Activated CD4-positive, alpha-beta memory T cell treated with anti-CD3 and anti-CD28 coated beads for 36 hours (primary cell): Measurements from ENCODE around the gene TOX2. TPM values are rescaled to one million over a fixed set of nuclear protein-coding genes. Genes with fewer than 3 reads are reported as not detected.

Source experiments
- CTCF ChIA-PET: fragments of 350-600 bp; sonication (Branson Sonifier 250); formaldehyde crosslinking; loops from one replicate; lab custom pipeline; 2021; ENCODE audit warnings: antibody characterized with exemption, inconsistent platforms; lab: Charles Lee
- POLR2A ChIA-PET: fragments of 350-600 bp; sonication (Branson Sonifier 250); formaldehyde crosslinking; loops from one replicate; lab custom pipeline; 2021; ENCODE audit warnings: antibody characterized with exemption; lab: Charles Lee
- DNase-seq: peaks from one replicate; pipeline ENCODE4 v3.0.0-alpha.2; 2020
- H3K27ac Mint-ChIP-seq: one replicate; pipeline ENCODE4 v1.8.0; 2021; ENCODE audit warnings: mixed read lengths
- H3K27me3 Mint-ChIP-seq: one replicate; pipeline ENCODE4 v1.8.0; 2021; ENCODE audit warnings: mixed read lengths
- H3K36me3 Mint-ChIP-seq: one replicate; pipeline ENCODE4 v1.8.0; 2021; ENCODE audit warnings: mixed read lengths
- H3K4me1 Mint-ChIP-seq: one replicate; pipeline ENCODE4 v1.8.0; 2021; ENCODE audit warnings: low read depth, mixed read lengths
- H3K4me3 Mint-ChIP-seq: one replicate; pipeline ENCODE4 v1.8.0; 2021; ENCODE audit warnings: mild to moderate bottlenecking, mixed read lengths
- H3K9me3 Mint-ChIP-seq: one replicate; pipeline ENCODE4 v1.8.0; 2021; ENCODE audit warnings: mixed read lengths
- intact Hi-C: fragments of 100-400 bp; cut with micrococcal nuclease; formaldehyde crosslinking; loops from one replicate; pipeline ENCODE4 v1.15.1; 2023
- total RNA-seq, 2 experiments: library from RNA; stranded (reverse); gene quantifications; one replicate each; pipeline ENCODE4 v1.2.3, GENCODE V29; 2021

Gene TOX2
- total RNA-seq, 2 experiments from 2014 or later: 2.2 to 2.5 TPM

GRCh38 chr20:43916881-43917371, 2.3 kb downstream of the TOX2 start:
- CTCF ChIA-PET: no interaction called here
- peaks cover 36% of the 10 kb centered on the region for H3K4me1 Mint-ChIP-seq
- peaks cover 13% of the 10 kb centered on the region for H3K36me3 Mint-ChIP-seq
- POLR2A ChIA-PET: interaction anchor here (0.9 kb wide), 1 partner anchor 26 kb away, joined by 3 read pairs; no protein-coding TSS in a partner anchor
- peaks cover 14% of the 10 kb centered on the region for H3K9me3 Mint-ChIP-seq
- DNase-seq: no peak
- H3K4me3 Mint-ChIP-seq: peak overlapping the region; percentile 65
- peaks cover 52% of the 10 kb centered on the region for H3K27me3 Mint-ChIP-seq
- no peak overlapping the region for H3K27ac Mint-ChIP-seq
- intact Hi-C loops: loop anchor here (10.0 kb wide), 1 partner anchor 158 kb away; no protein-coding TSS in a partner anchor

DNA sequence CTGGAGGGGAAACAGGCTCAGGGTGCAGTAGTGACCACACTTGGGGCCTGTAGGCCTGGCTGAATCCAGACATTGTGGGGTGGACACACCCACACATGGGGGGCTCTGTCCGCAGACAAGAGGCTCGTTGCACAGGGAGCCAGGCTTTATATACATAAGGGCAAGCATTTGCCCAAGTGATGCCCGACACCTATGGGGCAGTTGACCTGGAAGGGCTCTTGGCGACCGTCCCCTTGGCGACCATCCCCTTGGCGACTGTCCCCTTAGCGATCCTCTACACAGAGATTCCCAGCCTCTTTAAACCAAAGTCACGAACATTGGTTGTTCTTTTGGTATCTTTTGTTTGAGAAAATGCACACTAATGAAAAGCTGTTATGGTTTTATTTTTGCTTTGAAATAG, 2.7 kb downstream of the TOX2 start:
- intact Hi-C loops: loop anchor here (10.0 kb wide), 1 partner anchor 157 kb away; no protein-coding TSS in a partner anchor
- Mint-ChIP-seq H3K9me3 (peaks cover 12% of the 10 kb centered on the region), H3K4me3 (no peak overlapping the region), H3K27ac (no peak overlapping the region), H3K36me3 (peaks cover 13% of the 10 kb centered on the region), H3K4me1 (peaks cover 38% of the 10 kb centered on the region), H3K27me3 (peaks cover 54% of the 10 kb centered on the region)
- POLR2A ChIA-PET: no interaction called here
- CTCF ChIA-PET: no interaction called here
- no peak for DNase-seq

- intact Hi-C loops: loop anchor here (10.0 kb wide), 1 partner anchor 155 kb away; no protein-coding TSS in a partner anchor
- Mint-ChIP-seq H3K4me3 (no peak overlapping the region), H3K36me3 (peaks cover 9% of the 10 kb centered on the region), H3K4me1 (peaks cover 49% of the 10 kb centered on the region), H3K27ac (no peak overlapping the region), H3K9me3 (no peaks in the 10 kb centered on the region), H3K27me3 (peaks cover 54% of the 10 kb centered on the region)
- ChIA-PET POLR2A (no interaction called here), CTCF (interaction anchor here (0.7 to 0.9 kb wide), 2 partner anchors 22 to 66 kb away, joined by 3 read pairs; no protein-coding TSS in a partner anchor)
- no peak for DNase-seq
Observed at GRCh38 chr20:43919686-43920403, 5.2 kb downstream of the TOX2 start.

DNA sequence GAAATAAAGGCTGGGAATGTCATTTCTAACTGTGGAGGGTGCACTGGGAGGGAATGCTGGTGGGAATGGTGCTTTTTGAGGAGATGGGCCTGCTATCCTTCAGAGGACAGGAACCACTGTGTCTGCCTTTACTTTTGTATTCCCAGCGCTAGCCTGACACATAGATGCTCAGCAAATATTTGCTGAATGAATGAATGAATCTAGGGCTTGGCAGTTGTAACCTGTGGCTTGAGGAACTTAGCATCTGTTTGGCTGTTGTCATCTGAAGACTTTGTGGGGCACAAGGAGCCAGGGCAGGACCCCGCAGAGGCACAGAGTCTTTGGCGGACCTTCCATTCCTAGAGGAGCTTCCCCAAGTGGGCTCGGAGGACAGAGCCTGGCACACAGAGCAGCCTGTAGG, 6.1 kb downstream of the TOX2 start:
- intact Hi-C loops: no loop called here
- Mint-ChIP-seq H3K9me3 (no peaks in the 10 kb centered on the region), H3K27ac (no peak overlapping the region), H3K4me1 (peaks cover 50% of the 10 kb centered on the region), H3K4me3 (no peak overlapping the region), H3K36me3 (peaks cover 4% of the 10 kb centered on the region), H3K27me3 (peaks cover 48% of the 10 kb centered on the region)
- DNase-seq: no peak
- ChIA-PET POLR2A (no interaction called here), CTCF (interaction anchor here (0.9 kb wide), 1 partner anchor 20 kb away, joined by 3 read pairs; no protein-coding TSS in a partner anchor)

DNA sequence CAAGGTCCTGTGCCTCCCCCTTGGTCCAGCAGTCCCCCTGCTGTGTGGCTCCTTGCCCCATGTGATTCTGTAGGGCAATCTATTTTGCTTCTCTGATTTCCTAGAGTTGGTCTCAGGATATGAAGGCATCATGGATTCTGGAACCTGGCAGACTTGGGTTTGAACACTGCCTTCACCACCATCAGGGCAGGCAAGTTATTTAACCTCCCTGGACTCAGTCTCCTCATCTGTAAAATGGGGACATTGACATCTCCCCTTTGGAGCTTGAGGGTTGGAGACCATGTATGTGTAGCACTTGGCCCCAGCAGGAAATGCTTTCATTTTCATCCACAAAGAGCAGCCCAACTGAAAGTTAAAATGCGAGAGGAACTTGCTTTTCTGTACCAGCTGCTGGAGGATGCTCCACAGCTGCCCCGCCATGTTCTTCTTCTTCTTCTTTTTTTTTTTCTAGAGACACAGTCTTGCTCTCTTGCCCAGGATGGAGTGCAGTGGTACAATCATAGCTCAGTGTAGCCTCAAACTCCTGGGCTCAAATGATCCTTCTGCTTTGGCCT, 6.7 kb downstream of the TOX2 start:
- H3K4me1 Mint-ChIP-seq: peaks cover 51% of the 10 kb centered on the region
- POLR2A ChIA-PET: no interaction called here
- peaks cover 50% of the 10 kb centered on the region for H3K27me3 Mint-ChIP-seq
- H3K9me3 Mint-ChIP-seq: no peaks in the 10 kb centered on the region
- peaks cover 4% of the 10 kb centered on the region for H3K36me3 Mint-ChIP-seq
- H3K4me3 Mint-ChIP-seq: no peak overlapping the region
- DNase-seq: no peak
- intact Hi-C loops: no loop called here
- H3K27ac Mint-ChIP-seq: no peak overlapping the region
- CTCF ChIA-PET: interaction anchor here (0.8 to 0.9 kb wide), 2 partner anchors 19 to 171 kb away, joined by 3 to 4 read pairs; no protein-coding TSS in a partner anchor

- Mint-ChIP-seq H3K4me1 (peaks cover 47% of the 10 kb centered on the region), H3K9me3 (no peaks in the 10 kb centered on the region), H3K27ac (no peak overlapping the region), H3K27me3 (peaks cover 46% of the 10 kb centered on the region), H3K4me3 (no peak overlapping the region), H3K36me3 (peaks cover 4% of the 10 kb centered on the region)
- no peak for DNase-seq
- POLR2A ChIA-PET: no interaction called here
- CTCF ChIA-PET: no interaction called here
- intact Hi-C loops: no loop called here
Observed at GRCh38 chr20:43922614-43923013, 8.0 kb downstream of the TOX2 start.

GRCh38 chr20:43923322-43923721, 8.7 kb downstream of the TOX2 start:
- DNase-seq: no peak

GRCh38 chr20:43923917-43924316, 9.3 kb downstream of the TOX2 start:
- peaks cover 47% of the 10 kb centered on the region for H3K4me1 Mint-ChIP-seq
- H3K9me3 Mint-ChIP-seq: no peaks in the 10 kb centered on the region
- intact Hi-C loops: no loop called here
- no peak for DNase-seq
- H3K36me3 Mint-ChIP-seq: peaks cover 4% of the 10 kb centered on the region
- CTCF ChIA-PET: no interaction called here
- POLR2A ChIA-PET: no interaction called here
- peaks cover 42% of the 10 kb centered on the region for H3K27me3 Mint-ChIP-seq
- no peak overlapping the region for H3K27ac Mint-ChIP-seq
- no peak overlapping the region for H3K4me3 Mint-ChIP-seq

More at GRCh38 chr20:43923322-43923721, 8.7 kb downstream of the TOX2 start:
- H3K4me1 Mint-ChIP-seq: peaks cover 47% of the 10 kb centered on the region
- intact Hi-C loops: no loop called here
- POLR2A ChIA-PET: no interaction called here
- H3K36me3 Mint-ChIP-seq: peaks cover 4% of the 10 kb centered on the region
- no peak overlapping the region for H3K4me3 Mint-ChIP-seq
- no peaks in the 10 kb centered on the region for H3K9me3 Mint-ChIP-seq
- peaks cover 43% of the 10 kb centered on the region for H3K27me3 Mint-ChIP-seq
- CTCF ChIA-PET: no interaction called here
- H3K27ac Mint-ChIP-seq: no peak overlapping the region

DNA sequence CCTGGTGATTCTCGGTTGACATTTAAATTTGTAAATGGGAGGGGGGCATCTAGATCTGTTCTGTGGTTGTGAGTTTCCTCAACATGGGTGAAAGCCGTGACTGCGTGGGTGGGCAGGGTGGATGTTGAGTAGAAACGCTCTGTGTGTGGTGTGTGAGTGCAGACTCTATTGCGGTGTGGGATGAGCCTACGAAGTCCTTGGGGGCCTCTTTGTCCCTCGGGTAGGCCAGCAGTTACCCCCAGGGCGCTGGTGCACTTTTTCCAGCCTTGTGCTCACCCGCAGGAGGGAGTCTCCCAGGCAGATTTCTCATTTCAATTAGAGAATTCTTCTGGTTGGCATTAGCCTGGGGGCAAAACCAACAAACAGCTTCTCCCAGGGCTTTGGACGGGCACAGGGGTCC, 10.6 kb downstream of the TOX2 start:
- DNase-seq: peak; percentile 75
- intact Hi-C loops: no loop called here
- Mint-ChIP-seq H3K36me3 (no peaks in the 10 kb centered on the region), H3K9me3 (no peaks in the 10 kb centered on the region), H3K4me1 (peaks cover 47% of the 10 kb centered on the region), H3K4me3 (peak overlapping the region; percentile 25), H3K27ac (no peak overlapping the region), H3K27me3 (peaks cover 42% of the 10 kb centered on the region)
- CTCF ChIA-PET: interaction anchor here (1.2 kb wide), 1 partner anchor 176 kb away, joined by 3 read pairs; no protein-coding TSS in a partner anchor
- POLR2A ChIA-PET: interaction anchor here (1.4 kb wide), 1 partner anchor 17 kb away, joined by 6 read pairs; no protein-coding TSS in a partner anchor

- no peak overlapping the region for H3K4me3 Mint-ChIP-seq
- intact Hi-C loops: no loop called here
- H3K4me1 Mint-ChIP-seq: peaks cover 47% of the 10 kb centered on the region
- CTCF ChIA-PET: no interaction called here
- peaks cover 37% of the 10 kb centered on the region for H3K27me3 Mint-ChIP-seq
- DNase-seq: no peak
- no peaks in the 10 kb centered on the region for H3K36me3 Mint-ChIP-seq
- no peak overlapping the region for H3K27ac Mint-ChIP-seq
- POLR2A ChIA-PET: interaction anchor here (1.4 kb wide), 1 partner anchor 16 kb away, joined by 6 read pairs; no protein-coding TSS in a partner anchor
- no peaks in the 10 kb centered on the region for H3K9me3 Mint-ChIP-seq
Observed at GRCh38 chr20:43925801-43926200, 11.1 kb downstream of the TOX2 start.

GRCh38 chr20:43926287-43927050, 11.8 kb downstream of the TOX2 start:
- DNase-seq: no peak

More at GRCh38 chr20:43926287-43927050, 11.8 kb downstream of the TOX2 start:
- Mint-ChIP-seq H3K27me3 (peaks cover 38% of the 10 kb centered on the region), H3K27ac (no peak overlapping the region), H3K9me3 (no peaks in the 10 kb centered on the region), H3K4me3 (no peak overlapping the region), H3K4me1 (peaks cover 44% of the 10 kb centered on the region), H3K36me3 (no peaks in the 10 kb centered on the region)
- intact Hi-C loops: no loop called here
- ChIA-PET POLR2A (interaction anchor here (1.4 kb wide), 1 partner anchor 16 kb away, joined by 6 read pairs; no protein-coding TSS in a partner anchor), CTCF (no interaction called here)
